ENCODE data around the gene DOCK11. TPM values are rescaled to one million over a fixed set of nuclear protein-coding genes. Genes with fewer than 3 reads are reported as not detected.

The DOCK11 gene
- total and polyA plus RNA-seq, 9 of the 15 experiments (the other 6 are each of a cell fraction or from before 2014, with no cell fraction given), result 41.8 to 77.8 (median 50.9) TPM

DNA sequence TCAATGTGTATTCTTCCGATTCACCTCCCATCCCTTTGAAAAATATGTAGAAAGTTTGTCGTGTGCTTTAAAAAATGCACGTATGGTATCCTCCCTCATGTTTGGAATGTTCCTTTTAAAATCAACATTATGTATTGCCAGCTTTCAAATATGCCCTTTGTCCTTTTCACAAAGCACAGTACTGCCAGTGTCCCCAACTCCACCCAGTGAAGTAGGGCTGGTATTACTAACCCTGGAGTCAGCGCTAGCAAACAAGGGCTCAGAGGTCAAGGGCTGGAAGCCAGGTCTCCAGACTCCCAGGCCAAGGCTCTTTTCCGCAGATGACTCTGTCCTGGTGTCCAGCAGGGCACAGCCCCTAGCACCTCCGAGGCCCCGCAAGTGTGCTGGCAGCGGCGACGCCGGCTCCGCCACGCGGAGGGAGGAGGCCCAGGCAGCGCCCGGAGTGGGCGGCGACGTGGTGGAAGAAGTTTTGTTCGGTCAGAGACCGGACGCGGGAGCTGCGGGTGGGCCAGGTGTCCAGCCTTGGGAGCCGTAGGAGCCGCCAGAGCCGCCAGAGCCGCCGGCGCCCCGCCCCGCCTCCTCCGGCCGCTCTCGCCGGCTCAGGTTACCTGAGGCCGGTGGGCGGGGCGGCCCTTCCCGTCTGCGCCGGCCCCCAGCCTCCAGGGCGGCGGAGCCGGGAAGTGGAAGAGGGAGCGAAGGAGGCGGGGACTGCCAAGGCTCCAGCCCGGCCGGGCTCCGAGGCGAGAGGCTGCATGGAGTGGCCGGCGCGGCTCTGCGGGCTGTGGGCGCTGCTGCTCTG lies 231.5 kb downstream of the DOCK11 start, which contains the start of gene IL13RA1 (continued):
- TF ChIP-seq POLR2G (IDR thresholded peaks at IDR 0.05; ENCODE audit: low read depth, low read length), result peak; percentile 90
- TF ChIP-seq, protein P1, sequence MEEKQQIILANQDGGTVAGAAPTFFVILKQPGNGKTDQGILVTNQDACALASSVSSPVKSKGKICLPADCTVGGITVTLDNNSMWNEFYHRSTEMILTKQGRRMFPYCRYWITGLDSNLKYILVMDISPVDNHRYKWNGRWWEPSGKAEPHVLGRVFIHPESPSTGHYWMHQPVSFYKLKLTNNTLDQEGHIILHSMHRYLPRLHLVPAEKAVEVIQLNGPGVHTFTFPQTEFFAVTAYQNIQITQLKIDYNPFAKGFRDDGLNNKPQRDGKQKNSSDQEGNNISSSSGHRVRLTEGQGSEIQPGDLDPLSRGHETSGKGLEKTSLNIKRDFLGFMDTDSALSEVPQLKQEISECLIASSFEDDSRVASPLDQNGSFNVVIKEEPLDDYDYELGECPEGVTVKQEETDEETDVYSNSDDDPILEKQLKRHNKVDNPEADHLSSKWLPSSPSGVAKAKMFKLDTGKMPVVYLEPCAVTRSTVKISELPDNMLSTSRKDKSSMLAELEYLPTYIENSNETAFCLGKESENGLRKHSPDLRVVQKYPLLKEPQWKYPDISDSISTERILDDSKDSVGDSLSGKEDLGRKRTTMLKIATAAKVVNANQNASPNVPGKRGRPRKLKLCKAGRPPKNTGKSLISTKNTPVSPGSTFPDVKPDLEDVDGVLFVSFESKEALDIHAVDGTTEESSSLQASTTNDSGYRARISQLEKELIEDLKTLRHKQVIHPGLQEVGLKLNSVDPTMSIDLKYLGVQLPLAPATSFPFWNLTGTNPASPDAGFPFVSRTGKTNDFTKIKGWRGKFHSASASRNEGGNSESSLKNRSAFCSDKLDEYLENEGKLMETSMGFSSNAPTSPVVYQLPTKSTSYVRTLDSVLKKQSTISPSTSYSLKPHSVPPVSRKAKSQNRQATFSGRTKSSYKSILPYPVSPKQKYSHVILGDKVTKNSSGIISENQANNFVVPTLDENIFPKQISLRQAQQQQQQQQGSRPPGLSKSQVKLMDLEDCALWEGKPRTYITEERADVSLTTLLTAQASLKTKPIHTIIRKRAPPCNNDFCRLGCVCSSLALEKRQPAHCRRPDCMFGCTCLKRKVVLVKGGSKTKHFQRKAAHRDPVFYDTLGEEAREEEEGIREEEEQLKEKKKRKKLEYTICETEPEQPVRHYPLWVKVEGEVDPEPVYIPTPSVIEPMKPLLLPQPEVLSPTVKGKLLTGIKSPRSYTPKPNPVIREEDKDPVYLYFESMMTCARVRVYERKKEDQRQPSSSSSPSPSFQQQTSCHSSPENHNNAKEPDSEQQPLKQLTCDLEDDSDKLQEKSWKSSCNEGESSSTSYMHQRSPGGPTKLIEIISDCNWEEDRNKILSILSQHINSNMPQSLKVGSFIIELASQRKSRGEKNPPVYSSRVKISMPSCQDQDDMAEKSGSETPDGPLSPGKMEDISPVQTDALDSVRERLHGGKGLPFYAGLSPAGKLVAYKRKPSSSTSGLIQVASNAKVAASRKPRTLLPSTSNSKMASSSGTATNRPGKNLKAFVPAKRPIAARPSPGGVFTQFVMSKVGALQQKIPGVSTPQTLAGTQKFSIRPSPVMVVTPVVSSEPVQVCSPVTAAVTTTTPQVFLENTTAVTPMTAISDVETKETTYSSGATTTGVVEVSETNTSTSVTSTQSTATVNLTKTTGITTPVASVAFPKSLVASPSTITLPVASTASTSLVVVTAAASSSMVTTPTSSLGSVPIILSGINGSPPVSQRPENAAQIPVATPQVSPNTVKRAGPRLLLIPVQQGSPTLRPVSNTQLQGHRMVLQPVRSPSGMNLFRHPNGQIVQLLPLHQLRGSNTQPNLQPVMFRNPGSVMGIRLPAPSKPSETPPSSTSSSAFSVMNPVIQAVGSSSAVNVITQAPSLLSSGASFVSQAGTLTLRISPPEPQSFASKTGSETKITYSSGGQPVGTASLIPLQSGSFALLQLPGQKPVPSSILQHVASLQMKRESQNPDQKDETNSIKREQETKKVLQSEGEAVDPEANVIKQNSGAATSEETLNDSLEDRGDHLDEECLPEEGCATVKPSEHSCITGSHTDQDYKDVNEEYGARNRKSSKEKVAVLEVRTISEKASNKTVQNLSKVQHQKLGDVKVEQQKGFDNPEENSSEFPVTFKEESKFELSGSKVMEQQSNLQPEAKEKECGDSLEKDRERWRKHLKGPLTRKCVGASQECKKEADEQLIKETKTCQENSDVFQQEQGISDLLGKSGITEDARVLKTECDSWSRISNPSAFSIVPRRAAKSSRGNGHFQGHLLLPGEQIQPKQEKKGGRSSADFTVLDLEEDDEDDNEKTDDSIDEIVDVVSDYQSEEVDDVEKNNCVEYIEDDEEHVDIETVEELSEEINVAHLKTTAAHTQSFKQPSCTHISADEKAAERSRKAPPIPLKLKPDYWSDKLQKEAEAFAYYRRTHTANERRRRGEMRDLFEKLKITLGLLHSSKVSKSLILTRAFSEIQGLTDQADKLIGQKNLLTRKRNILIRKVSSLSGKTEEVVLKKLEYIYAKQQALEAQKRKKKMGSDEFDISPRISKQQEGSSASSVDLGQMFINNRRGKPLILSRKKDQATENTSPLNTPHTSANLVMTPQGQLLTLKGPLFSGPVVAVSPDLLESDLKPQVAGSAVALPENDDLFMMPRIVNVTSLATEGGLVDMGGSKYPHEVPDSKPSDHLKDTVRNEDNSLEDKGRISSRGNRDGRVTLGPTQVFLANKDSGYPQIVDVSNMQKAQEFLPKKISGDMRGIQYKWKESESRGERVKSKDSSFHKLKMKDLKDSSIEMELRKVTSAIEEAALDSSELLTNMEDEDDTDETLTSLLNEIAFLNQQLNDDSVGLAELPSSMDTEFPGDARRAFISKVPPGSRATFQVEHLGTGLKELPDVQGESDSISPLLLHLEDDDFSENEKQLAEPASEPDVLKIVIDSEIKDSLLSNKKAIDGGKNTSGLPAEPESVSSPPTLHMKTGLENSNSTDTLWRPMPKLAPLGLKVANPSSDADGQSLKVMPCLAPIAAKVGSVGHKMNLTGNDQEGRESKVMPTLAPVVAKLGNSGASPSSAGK (IDR thresholded peaks at IDR 0.05), result peak; percentile 89
- peak; percentile 86 for TF ChIP-seq ZNF384 (IDR thresholded peaks at IDR 0.05; ENCODE audit: low read depth, low read length)
- peak; percentile 61 for TF ChIP-seq KDM5B (IDR thresholded peaks at IDR 0.05; ENCODE audit: insufficient replicate concordance, low read depth, low read length)
- TF ChIP-seq MEIS2 (IDR thresholded peaks at IDR 0.05; ENCODE audit: partially characterized antibody), result peak; percentile 11
- TF ChIP-seq ARNT (IDR thresholded peaks at IDR 0.05), result no peak
- no peak for TF ChIP-seq JUND (IDR thresholded peaks at IDR 0.05; ENCODE audit: borderline replicate concordance, low read depth, low read length)
- TF ChIP-seq JUND (tag; IDR thresholded peaks at IDR 0.05; ENCODE audit: borderline replicate concordance, low read depth, low read length), result peak; percentile 22; the same call in 1 of the 3 replicates
- no peak for TF ChIP-seq TAF7 (tag; IDR thresholded peaks at IDR 0.05)
- TF ChIP-seq, protein P2, sequence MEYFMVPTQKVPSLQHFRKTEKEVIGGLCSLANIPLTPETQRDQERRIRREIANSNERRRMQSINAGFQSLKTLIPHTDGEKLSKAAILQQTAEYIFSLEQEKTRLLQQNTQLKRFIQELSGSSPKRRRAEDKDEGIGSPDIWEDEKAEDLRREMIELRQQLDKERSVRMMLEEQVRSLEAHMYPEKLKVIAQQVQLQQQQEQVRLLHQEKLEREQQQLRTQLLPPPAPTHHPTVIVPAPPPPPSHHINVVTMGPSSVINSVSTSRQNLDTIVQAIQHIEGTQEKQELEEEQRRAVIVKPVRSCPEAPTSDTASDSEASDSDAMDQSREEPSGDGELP (CRISPR knock-in tag; IDR thresholded peaks at IDR 0.05; ENCODE audit: borderline replicate concordance), result peak; percentile 49; the same call in 1 of the 2 replicates
- TF ChIP-seq ZNF699 (CRISPR knock-in tag; IDR thresholded peaks at IDR 0.05; ENCODE audit: insufficient replicate concordance), result no peak
- no peak for TF ChIP-seq NFATC3 (IDR thresholded peaks at IDR 0.05)
- no peak for TF ChIP-seq ZC3H11A (IDR thresholded peaks at IDR 0.05; ENCODE audit: low read depth, low read length)
- no peak for TF ChIP-seq ETS2 (tag; IDR thresholded peaks at IDR 0.05; ENCODE audit: borderline replicate concordance, poor library complexity, severe bottlenecking)
- peak; percentile 82 to 84 for TF ChIP-seq NRF1 (conservative IDR thresholded peaks at IDR 0.05 in 1 of 2, IDR thresholded peaks at IDR 0.05 in 1 of 2)
